GM12878 (cell line): ENCODE measurements around the gene TSPAN11. TPM values are rescaled to one million over a fixed set of nuclear protein-coding genes. Genes with fewer than 3 reads are reported as not detected.

Experiments
- ATAC-seq: fragments of 200-7000 bp; cut with Tn5 transposase; 3 replicates; pipeline ENCODE4 v1.9.1; 2020; ENCODE audit warnings: mild to moderate bottlenecking, moderate library complexity
- BruUV-seq: library from RNA; stranded (reverse); fragments of 400-500 nt; replicated peaks from 2 replicates; lab custom pipeline; 2021; lab: Mats Ljungman, UMichigan
- CTCF ChIA-PET: fragments of 300-600 bp; sonication (Branson Sonifier 250); formaldehyde crosslinking; extraction: SDS; loops from one replicate; lab custom pipeline; 2021; ENCODE audit warnings: inconsistent platforms; lab: Yijun Ruan, JAX
- POLR2A ChIA-PET: fragments of 350-600 bp; formaldehyde crosslinking; extraction: SDS; loops from one replicate; lab custom pipeline; 2021; ENCODE audit warnings: inconsistent platforms; lab: Charles Lee
- RAD21 ChIA-PET: fragments of 300-600 bp; sonication (Branson Sonifier 250); formaldehyde crosslinking; loops from one replicate; lab custom pipeline; 2023; ENCODE audit warnings: antibody characterized with exemption; ENCODE audit not compliant: unreplicated experiment; lab: Charles Lee
- SMC1A ChIA-PET: fragments of 300-600 bp; sonication (Branson Sonifier 250); formaldehyde crosslinking; loops from one replicate; lab custom pipeline; 2023; ENCODE audit not compliant: unreplicated experiment, uncharacterized antibody; lab: Charles Lee
- DNase-seq: peaks from one replicate; pipeline ENCODE4 v3.0.0-alpha.2; 2011; ENCODE audit warnings: low read depth, low spot score
- FAIRE-seq: peaks from 3 replicates; lab custom pipeline; 2011; peaks lifted over from hg19 to GRCh38; lab: Jason Lieb, UNC
- H2AFZ ChIP-seq: 2 replicates; pipeline ENCODE4 v1.6.0; 2011; ENCODE audit warnings: low read depth, low read length, control low read depth; ENCODE audit not compliant: control insufficient read depth
- H3K27ac ChIP-seq: 2 replicates; pipeline ENCODE4 v1.5.1; 2011; ENCODE audit warnings: control low read depth; ENCODE audit not compliant: control insufficient read depth, insufficient read depth
- H3K27me3 ChIP-seq, 2 experiments: replicated peaks in 1 of 2; 2 replicates each; pipeline versions ENCODE4 v1.6.0 to v1.6.1; 2011; ENCODE audit warnings: low read length in 1 of 2; ENCODE audit not compliant: control insufficient read depth in 2 of 2, insufficient read depth in 2 of 2
- H3K36me3 ChIP-seq, 2 experiments: 2 replicates each; pipeline ENCODE4 v1.5.1; 2011; ENCODE audit warnings: low read length in 1 of 2; ENCODE audit not compliant: control insufficient read depth in 2 of 2, insufficient read depth in 2 of 2
- H3K4me1 ChIP-seq: 2 replicates; pipeline ENCODE4 v1.6.1; 2011; ENCODE audit warnings: mild to moderate bottlenecking, low read length, moderate library complexity, mixed read lengths; ENCODE audit not compliant: control insufficient read depth, insufficient read depth
- H3K4me2 ChIP-seq: 2 replicates; pipeline ENCODE4 v1.6.0; 2011; ENCODE audit warnings: control low read depth; ENCODE audit not compliant: control insufficient read depth, insufficient read depth
- H3K4me3 ChIP-seq: fragments of 200-600 bp; sonication (generic); 2 replicates; pipeline ENCODE4 v1.5.1; 2016
- H3K79me2 ChIP-seq: 2 replicates; pipeline ENCODE4 v1.6.0; 2011; ENCODE audit warnings: low read length; ENCODE audit not compliant: control insufficient read depth, insufficient read depth
- H3K9ac ChIP-seq: 2 replicates; pipeline ENCODE4 v1.8.0; 2011; ENCODE audit warnings: low read length, control low read depth, mixed read lengths; ENCODE audit not compliant: control insufficient read depth, insufficient read depth
- H3K9me3 ChIP-seq: replicated peaks from 3 replicates; pipeline ENCODE4 v1.5.1; 2011; ENCODE audit warnings: mild to moderate bottlenecking, low read length; ENCODE audit not compliant: control insufficient read depth, insufficient read depth
- H4K20me1 ChIP-seq: 2 replicates; pipeline ENCODE4 v1.6.0; 2011; ENCODE audit not compliant: control insufficient read depth, insufficient read depth
- BRCA1 ChIP-seq: IDR thresholded peaks from 2 replicates; pipeline ENCODE4 v1.6.1; 2011; ENCODE audit warnings: low read depth, low read length, improper control_type of control experiment
- CREM ChIP-seq: IDR thresholded peaks from 2 replicates; pipeline ENCODE4 v1.6.1; 2014; ENCODE audit warnings: antibody characterized with exemption, low read depth
- CTCF ChIP-seq, 3 experiments: IDR thresholded peaks in 2 of 3; conservative IDR thresholded peaks in 1 of 3; 2 replicates each; pipeline ENCODE4 v1.5.1; 2011; ENCODE audit warnings: low read depth in 3 of 3, low read length in 3 of 3, mild to moderate bottlenecking in 3 of 3, control low read depth in 2 of 3, moderate library complexity in 2 of 3, inconsistent platforms in 1 of 3, mixed read lengths in 1 of 3; ENCODE audit not compliant: control insufficient read depth in 2 of 3, insufficient read depth in 1 of 3; ENCODE audit errors: extremely low read depth in 1 of 3
- EED ChIP-seq: sonication (generic); IDR thresholded peaks from 2 replicates; pipeline ENCODE4 v1.6.1; 2016; ENCODE audit warnings: antibody characterized with exemption, low read depth
- ESRRA ChIP-seq: IDR thresholded peaks from 2 replicates; pipeline ENCODE4 v1.6.1; 2012; ENCODE audit warnings: mild to moderate bottlenecking, low read length, improper control_type of control experiment
- ETV6 ChIP-seq, 2 experiments: fragments of 450-650 bp in 1 of 2; IDR thresholded peaks in 1 of 2; conservative IDR thresholded peaks in 1 of 2; 2 replicates each; pipeline ENCODE4 v1.6.1; 2014; ENCODE audit warnings: antibody characterized with exemption in 1 of 2, borderline replicate concordance in 1 of 2, low read depth in 1 of 2, mild to moderate bottlenecking in 1 of 2, moderate library complexity in 1 of 2
- IRF5 ChIP-seq: fragments of 450-650 bp; IDR thresholded peaks from 2 replicates; pipeline ENCODE4 v1.6.1; 2017; ENCODE audit warnings: borderline replicate concordance
- MEF2A ChIP-seq: IDR thresholded peaks from 2 replicates; pipeline ENCODE4 v1.6.1; 2011; ENCODE audit warnings: low read depth, mild to moderate bottlenecking, low read length, moderate library complexity; ENCODE audit not compliant: insufficient read depth
- MTA2 ChIP-seq: fragments of 450-650 bp; IDR thresholded peaks from 2 replicates; pipeline ENCODE4 v1.6.1; 2016; ENCODE audit warnings: low read depth, mild to moderate bottlenecking, moderate library complexity
- NR2C2 ChIP-seq: IDR thresholded peaks from 2 replicates; pipeline ENCODE4 v1.6.1; 2011; ENCODE audit warnings: borderline replicate concordance, low read depth; ENCODE audit not compliant: control insufficient read depth, insufficient read length
- POLR2AphosphoS2 ChIP-seq: IDR thresholded peaks from 2 replicates; pipeline ENCODE4 v1.6.1; 2011; ENCODE audit warnings: low read depth, mild to moderate bottlenecking, low read length, improper control_type of control experiment, moderate library complexity
- POLR2AphosphoS5 ChIP-seq: IDR thresholded peaks from 2 replicates; pipeline ENCODE4 v1.6.1; 2011; ENCODE audit warnings: mild to moderate bottlenecking, low read length, inconsistent platforms
- TAF1 ChIP-seq: IDR thresholded peaks from 2 replicates; pipeline ENCODE4 v1.6.1; 2011; ENCODE audit warnings: mild to moderate bottlenecking, low read depth, low read length, borderline replicate concordance
- WRNIP1 ChIP-seq: IDR thresholded peaks from 2 replicates; pipeline ENCODE4 v1.6.1; 2011; ENCODE audit warnings: low read depth, low read length, improper control_type of control experiment, borderline replicate concordance
- ZNF207 ChIP-seq: fragments of 450-650 bp; IDR thresholded peaks from 2 replicates; pipeline ENCODE4 v1.6.1; 2014; ENCODE audit warnings: antibody characterized with exemption, mild to moderate bottlenecking, borderline replicate concordance
- ZNF217 ChIP-seq: fragments of 450-650 bp; IDR thresholded peaks from 2 replicates; pipeline ENCODE4 v1.6.1; 2017; ENCODE audit warnings: antibody characterized with exemption, mild to moderate bottlenecking
- WGBS: methylation state at CpG from one replicate; pipeline ENCODE4 v1.1.6; 2016; ENCODE audit warnings: low lambda C conversion rate; ENCODE audit not compliant: insufficient replicate concordance, insufficient coverage; ENCODE audit errors: missing lambda C conversion rate; 5-methylcytosine and 5-hydroxymethylcytosine counted together
- in situ Hi-C: fragments of 300-500 bp; cut with MboI; formaldehyde crosslinking; loops from 9 replicates; pipeline ENCODE4 v1.14.3; 2018; ENCODE audit warnings: mixed read lengths
- intact Hi-C: fragments of 100-400 bp; cut with micrococcal nuclease; formaldehyde crosslinking; loops from one replicate; pipeline ENCODE4 v1.14.2; 2022; ENCODE audit not compliant: unreplicated experiment
- polyA plus RNA-seq, 11 experiments: library from polyadenylated mRNA; depleted of rRNA in 4 of 11; unstranded in 6 of 11; stranded (reverse) in 5 of 11; fragments of >200 nt; fragmentation: Nextera tagmentation in 4 of 11; fragmentation: Illumina TruSeq in 1 of 11; extraction: Ambion mirVana in 4 of 11; extraction: Trizol in 1 of 11; gene quantifications; 1 replicate in 1 of 11; 2 replicates in 10 of 11; pipeline versions ENCODE4 v1.2.1 to v1.2.3, GENCODE V29; 2011 to 2016; ENCODE audit warnings: inconsistent platforms in 2 of 11, missing spikeins in 2 of 11, low read depth in 1 of 11
- total RNA-seq, 4 experiments: library from RNA; depleted of rRNA in 3 of 4; stranded (reverse); fragments of >200 nt in 3 of 4; fragmentation: Illumina TruSeq in 1 of 4; extraction: Trizol in 1 of 4; gene quantifications; 2 replicates each; pipeline versions ENCODE4 v1.2.1 to v1.2.3, GENCODE V29; 2013 to 2021

TSPAN11 gene
- total and polyA plus RNA-seq, 10 of the 15 experiments (the other 5 are each of a cell fraction or from before 2014, with no cell fraction given), result under 0.01 to 0.27 (median 0.04) TPM; not detected in 6

- ChIA-PET POLR2A (no interaction called here), RAD21 (no interaction called here), SMC1A (no interaction called here), CTCF (no interaction called here)
- Histone ChIP-seq H2AFZ (no peak overlapping the region), H3K4me3 (no peak overlapping the region), H3K27ac (no peak overlapping the region), H3K27me3 (no peaks in the 10 kb centered on the region; a peak in 1 of 4 replicates), H3K36me3 (no peaks in the 10 kb centered on the region), H4K20me1 (no peaks in the 10 kb centered on the region), H3K9ac (no peak overlapping the region), H3K9me3 (no peaks in the 10 kb centered on the region), H3K4me2 (no peak overlapping the region), H3K79me2 (no peaks in the 10 kb centered on the region), H3K4me1 (no peaks in the 10 kb centered on the region)
- ATAC-seq, result no peak
- no peak for DNase-seq
- intact Hi-C loops (no loop called here), in situ Hi-C loops (no loop called here)
- no peak for TF ChIP-seq NR2C2
- no peak for TF ChIP-seq POLR2AphosphoS2
- no peak for TF ChIP-seq MTA2
- TF ChIP-seq ZNF217, result no peak
- TF ChIP-seq WRNIP1, result no peak
- TF ChIP-seq POLR2AphosphoS5, result no peak
- TF ChIP-seq ZNF207, result no peak
- no peak for TF ChIP-seq TAF1
- TF ChIP-seq CTCF (IDR thresholded peaks at IDR 0.05 in 2 of 3, conservative IDR thresholded peaks at IDR 0.05 in 1 of 3; ENCODE audit: control insufficient read depth in 2 of 3, extremely low read depth in 1 of 3, insufficient read depth in 1 of 3, low read depth in 3 of 3, low read length in 3 of 3), result no peak
- no peak for TF ChIP-seq ESRRA
- TF ChIP-seq EED, result no peak
- TF ChIP-seq BRCA1, result no peak
- no peak for TF ChIP-seq CREM
- no peak for TF ChIP-seq MEF2A
- TF ChIP-seq IRF5, result no peak
- TF ChIP-seq ETV6 (conservative IDR thresholded peaks at IDR 0.05 in 1 of 2, IDR thresholded peaks at IDR 0.05 in 1 of 2; ENCODE audit: borderline replicate concordance in 1 of 2, low read depth in 1 of 2), result no peak
- WGBS, result 0% methylated on average over 1 of the region's 1 CpG
- BruUV-seq, result no TSS peak
- FAIRE-seq, result no peak
Observed at GRCh38 chr12:30898846-30899245, 27.7 kb upstream of the TSPAN11 start.
